ENCODE measurements around the gene RPS5.
A peak's percentile ranks its signal among the peaks of the same experiment; 100 is the strongest.

RPS5 gene

DNA sequence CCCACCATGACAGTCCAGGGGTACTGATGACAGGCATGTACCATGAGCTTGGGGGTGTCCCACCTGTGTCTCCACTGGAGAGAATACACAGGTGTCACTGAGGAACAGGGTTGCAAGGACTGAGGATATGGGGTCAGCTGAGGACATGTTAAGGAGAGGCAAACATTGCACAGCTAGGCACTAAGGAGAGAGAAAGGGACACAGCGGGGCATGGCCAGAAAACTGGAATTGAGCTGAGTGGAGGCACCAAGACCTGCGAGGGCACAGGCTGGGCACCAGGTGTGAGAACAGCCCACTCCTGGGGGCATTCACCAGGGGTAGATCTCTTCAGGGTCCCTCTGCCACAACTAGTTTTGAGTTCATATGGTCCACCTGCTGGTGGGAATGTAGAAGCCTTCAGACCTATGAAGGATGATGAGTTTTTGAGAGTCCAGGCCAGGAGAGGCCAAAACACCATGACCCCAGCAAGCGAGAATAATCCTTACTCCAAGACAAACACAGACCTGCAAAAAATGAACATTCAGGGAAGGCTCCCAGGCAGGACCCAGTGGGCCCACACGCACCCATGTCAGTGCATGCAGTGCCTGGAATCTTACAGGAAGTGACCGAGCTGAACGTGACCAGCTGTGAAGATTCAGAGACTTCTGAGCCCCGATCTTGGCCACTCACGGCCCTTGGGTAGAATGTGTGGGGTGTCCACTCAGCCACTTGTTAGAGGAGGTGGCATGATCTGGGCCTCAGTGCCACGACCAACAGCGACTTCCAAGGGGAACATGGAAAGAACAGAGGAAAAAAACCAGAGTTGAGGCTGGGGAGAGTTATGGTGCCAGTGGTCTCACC lies 20.0 kb downstream of the RPS5 start:
- Histone ChIP-seq H3K27ac (ENCODE audit: low read depth, low read length) (peak overlapping the region; percentile 91), H3K4me3 (ENCODE audit: low read depth in 1 of 5, low read length in 5 of 5) (peak overlapping the region; percentile 71 to 96 (median 91)), H3K4me1 (ENCODE audit: control insufficient read depth in 5 of 5, insufficient read depth in 5 of 5, low read length in 5 of 5) (peaks cover 10 to 34% (median 31%) of the 10 kb centered on the region in 5 donors), H3K27me3 (ENCODE audit: control insufficient read depth in 5 of 5, insufficient read depth in 4 of 5, low read length in 5 of 5) (no peaks in the 10 kb centered on the region), H3K36me3 (ENCODE audit: control insufficient read depth in 5 of 5, insufficient read depth in 5 of 5, low read length in 5 of 5) (no peaks in the 10 kb centered on the region), H3K9ac (ENCODE audit: low read length in 5 of 5) (peak overlapping the region in 4 of 5 donors; percentile 85 to 95 (median 88)), H3K9me3 (ENCODE audit: control insufficient read depth in 5 of 5, low read length in 5 of 5) (no peaks in the 10 kb centered on the region)

DNA sequence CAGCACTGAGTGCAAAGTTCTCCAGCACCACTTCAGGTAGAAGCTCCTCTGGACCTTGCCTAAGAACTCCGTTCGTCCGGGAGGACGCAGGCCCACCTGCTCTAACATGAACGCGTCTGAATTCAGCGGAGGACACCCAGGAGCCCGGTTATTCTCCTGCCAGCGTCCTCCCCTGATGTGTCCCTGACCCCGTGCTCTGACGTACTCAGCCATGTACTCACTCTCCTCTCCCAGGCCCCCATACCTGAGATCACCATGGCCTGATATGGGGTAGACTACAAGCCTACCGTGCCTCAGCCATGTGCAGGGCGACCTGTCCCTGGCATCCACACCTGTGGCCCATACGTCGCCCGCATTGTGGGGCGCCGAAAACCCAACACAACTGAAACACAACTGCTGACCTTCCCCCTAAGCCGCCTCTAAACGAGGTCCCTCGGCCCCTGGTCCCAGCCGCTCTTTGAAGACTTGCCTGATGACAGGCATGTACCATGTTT lies 20.6 kb downstream of the RPS5 start:
- Histone ChIP-seq H3K4me1 (ENCODE audit: control insufficient read depth in 5 of 5, insufficient read depth in 5 of 5, low read length in 5 of 5) (peaks cover 10 to 31% (median 28%) of the 10 kb centered on the region in 5 donors), H3K4me3 (ENCODE audit: low read depth in 1 of 5, low read length in 5 of 5) (peak overlapping the region; percentile 71 to 96 (median 91)), H3K36me3 (ENCODE audit: control insufficient read depth in 5 of 5, insufficient read depth in 5 of 5, low read length in 5 of 5) (no peaks in the 10 kb centered on the region), H3K9ac (ENCODE audit: low read length in 5 of 5) (peak overlapping the region; percentile 68 to 95 (median 86)), H3K9me3 (ENCODE audit: control insufficient read depth in 5 of 5, low read length in 5 of 5) (no peaks in the 10 kb centered on the region), H3K27ac (ENCODE audit: low read depth, low read length) (peak overlapping the region; percentile 91), H3K27me3 (ENCODE audit: control insufficient read depth in 5 of 5, insufficient read depth in 4 of 5, low read length in 5 of 5) (no peaks in the 10 kb centered on the region)

DNA sequence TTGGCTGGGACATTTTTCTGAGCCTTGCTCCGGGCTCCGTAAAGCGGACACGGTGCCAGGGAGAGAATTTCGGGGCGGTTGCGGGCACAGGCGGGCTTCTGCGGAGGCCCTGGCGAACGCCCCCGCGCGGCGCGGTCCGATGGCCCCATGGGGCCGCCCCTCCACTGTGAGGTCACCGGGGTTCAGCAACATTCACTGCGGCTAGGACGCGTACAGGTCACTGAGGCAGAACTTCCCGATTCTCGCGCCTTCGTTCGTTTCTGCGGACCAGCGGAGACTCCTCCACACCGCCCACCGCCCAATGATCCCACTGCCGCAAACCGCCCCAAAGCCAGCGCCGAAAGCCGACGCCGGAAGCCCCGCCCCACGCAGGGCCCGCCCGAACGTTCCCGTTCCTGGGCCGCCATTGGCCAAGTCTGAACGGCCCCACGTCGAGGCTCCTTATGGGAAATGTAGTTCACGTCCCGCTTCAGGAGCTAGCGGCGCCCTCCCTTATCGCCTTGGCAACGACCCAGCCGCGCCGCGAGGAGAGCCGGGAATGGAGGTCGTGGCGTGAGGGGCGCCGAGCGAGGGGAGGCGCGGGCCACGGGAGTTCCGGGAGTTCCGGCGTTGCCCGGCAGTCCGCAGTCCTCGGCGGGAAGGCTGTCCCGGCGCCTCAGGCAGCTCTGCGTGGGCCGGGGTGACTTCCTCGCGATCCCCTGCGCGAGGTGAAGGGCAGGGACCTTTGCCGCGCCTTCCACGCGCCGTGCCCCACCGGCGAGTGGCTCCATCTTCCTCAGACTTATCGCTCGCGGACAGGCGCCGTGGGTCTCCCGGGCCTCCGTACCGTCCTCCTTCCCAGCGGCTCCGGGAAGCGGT lies 21.3 kb downstream of the RPS5 start, which contains the start of gene ZNF584:
Gene ZNF584, plus strand, starts transcription at position 498 of the 858 bp plus-strand sequence. CDS start 499 bp downstream, outside the sequence.
- H3K9ac ChIP-seq (ENCODE audit: low read length in 5 of 5), result peak within 1 kb of the TSS; percentile 71 to 95 (median 86)
- H3K36me3 ChIP-seq (ENCODE audit: control insufficient read depth in 5 of 5, insufficient read depth in 5 of 5, low read length in 5 of 5), result no peaks in the 10 kb centered on the region
- peak within 1 kb of the TSS; percentile 82 to 96 (median 91) for H3K4me3 ChIP-seq (ENCODE audit: low read depth in 1 of 5, low read length in 5 of 5)
- H3K27ac ChIP-seq (ENCODE audit: low read depth, low read length), result peak within 1 kb of the TSS; percentile 91
- peaks cover 10 to 31% (median 28%) of the 10 kb centered on the region in 5 donors for H3K4me1 ChIP-seq (ENCODE audit: control insufficient read depth in 5 of 5, insufficient read depth in 5 of 5, low read length in 5 of 5)
- H3K27me3 ChIP-seq (ENCODE audit: control insufficient read depth in 5 of 5, insufficient read depth in 4 of 5, low read length in 5 of 5), result no peaks in the 10 kb centered on the region
- H3K9me3 ChIP-seq (ENCODE audit: control insufficient read depth in 5 of 5, low read length in 5 of 5), result no peaks in the 10 kb centered on the region

DNA sequence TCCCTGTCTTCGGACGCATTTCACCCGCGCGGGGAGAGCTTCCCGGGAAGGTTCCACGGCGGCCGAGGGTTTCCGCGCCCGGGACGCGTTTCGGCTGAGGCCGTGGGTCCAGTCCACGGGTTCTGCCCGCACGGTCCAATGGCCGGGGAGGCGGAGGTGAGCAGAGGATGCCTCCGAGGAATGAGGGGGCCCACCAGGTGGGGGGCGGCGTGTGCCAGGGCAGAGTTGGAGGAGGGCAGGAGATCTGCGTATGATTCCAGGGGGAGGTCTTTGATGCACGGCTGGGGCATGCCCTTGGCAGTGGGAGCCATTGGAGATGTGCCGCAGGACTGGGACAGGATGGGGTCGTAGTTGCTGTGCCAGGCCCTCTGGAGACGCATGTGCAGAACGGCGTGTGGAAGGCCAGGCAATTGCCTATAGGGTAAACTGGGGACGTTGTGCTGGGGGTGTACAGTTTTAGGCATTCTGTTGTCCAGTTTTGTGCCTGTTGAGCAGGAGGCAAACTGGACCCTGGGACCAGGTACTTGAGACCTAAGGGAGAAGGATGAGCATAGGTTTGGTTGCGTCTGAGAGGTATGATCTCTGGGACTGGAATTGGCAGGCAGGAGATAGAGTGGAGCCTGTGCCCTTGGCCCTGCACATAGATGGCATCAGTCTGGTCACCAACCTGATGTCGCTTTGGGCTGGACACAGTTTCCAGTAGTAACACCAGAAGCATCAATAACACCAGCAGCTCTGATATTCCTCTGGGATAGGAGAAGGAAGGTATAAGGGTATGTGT lies 22.1 kb downstream of the RPS5 start:
- H3K4me3 ChIP-seq (ENCODE audit: low read depth in 1 of 5, low read length in 5 of 5), result peak overlapping the region; percentile 82 to 96 (median 91)
- peak overlapping the region; percentile 71 to 95 (median 86) for H3K9ac ChIP-seq (ENCODE audit: low read length in 5 of 5)
- H3K36me3 ChIP-seq (ENCODE audit: control insufficient read depth in 5 of 5, insufficient read depth in 5 of 5, low read length in 5 of 5), result no peaks in the 10 kb centered on the region
- H3K9me3 ChIP-seq (ENCODE audit: control insufficient read depth in 5 of 5, low read length in 5 of 5), result no peaks in the 10 kb centered on the region
- peaks cover 10 to 31% (median 28%) of the 10 kb centered on the region in 5 donors for H3K4me1 ChIP-seq (ENCODE audit: control insufficient read depth in 5 of 5, insufficient read depth in 5 of 5, low read length in 5 of 5)
- no peaks in the 10 kb centered on the region for H3K27me3 ChIP-seq (ENCODE audit: control insufficient read depth in 5 of 5, insufficient read depth in 4 of 5, low read length in 5 of 5)
- peak overlapping the region; percentile 91 for H3K27ac ChIP-seq (ENCODE audit: low read depth, low read length)

DNA sequence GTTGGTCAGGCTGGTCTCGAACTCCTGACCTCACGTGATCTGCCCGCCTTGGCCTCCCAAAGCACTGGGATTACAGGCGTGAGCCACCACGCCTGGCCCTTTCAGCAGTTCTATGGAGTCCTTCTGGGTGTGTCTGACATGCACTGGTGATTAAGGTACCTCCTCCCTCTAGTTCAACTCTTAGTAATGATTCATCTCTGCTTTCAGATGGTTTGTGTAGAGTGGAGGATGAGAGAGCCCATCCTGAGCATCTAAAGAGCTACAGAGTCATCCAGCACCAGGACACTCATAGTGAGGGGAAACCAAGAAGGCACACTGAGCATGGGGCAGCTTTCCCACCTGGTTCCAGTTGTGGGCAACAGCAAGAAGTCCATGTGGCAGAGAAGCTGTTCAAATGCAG lies 29.5 kb downstream of the RPS5 start:
- Histone ChIP-seq H3K4me1 (ENCODE audit: control insufficient read depth in 5 of 5, insufficient read depth in 5 of 5, low read length in 5 of 5) (peaks cover 0 to 3% (median 0%) of the 10 kb centered on the region in 5 donors), H3K9ac (ENCODE audit: low read length in 5 of 5) (no peak overlapping the region), H3K27me3 (ENCODE audit: control insufficient read depth in 5 of 5, insufficient read depth in 4 of 5, low read length in 5 of 5) (no peaks in the 10 kb centered on the region), H3K9me3 (ENCODE audit: control insufficient read depth in 5 of 5, low read length in 5 of 5) (peaks cover 0 to 8% (median 0%) of the 10 kb centered on the region in 5 donors), H3K36me3 (ENCODE audit: control insufficient read depth in 5 of 5, insufficient read depth in 5 of 5, low read length in 5 of 5) (peaks cover 4 to 40% (median 33%) of the 10 kb centered on the region in 5 donors), H3K4me3 (ENCODE audit: low read depth in 1 of 5, low read length in 5 of 5) (no peak overlapping the region), H3K27ac (ENCODE audit: low read depth, low read length) (no peak overlapping the region)

DNA sequence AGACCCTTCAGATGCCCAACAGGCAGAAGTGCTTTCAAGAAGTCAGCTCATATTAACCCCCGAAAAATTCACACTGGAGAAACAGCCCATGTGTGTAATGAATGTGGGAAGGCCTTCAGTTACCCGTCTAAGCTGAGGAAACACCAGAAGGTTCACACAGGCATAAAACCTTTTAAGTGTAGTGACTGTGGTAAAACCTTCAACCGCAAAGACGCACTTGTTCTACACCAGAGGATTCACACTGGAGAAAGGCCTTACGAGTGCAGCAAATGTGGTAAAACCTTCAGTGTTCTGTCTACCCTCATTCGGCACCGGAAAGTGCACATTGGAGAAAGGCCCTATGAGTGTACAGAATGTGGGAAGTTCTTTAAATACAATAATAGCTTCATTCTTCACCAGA lies 30.0 kb downstream of the RPS5 start:
- H3K36me3 ChIP-seq (ENCODE audit: control insufficient read depth in 5 of 5, insufficient read depth in 5 of 5, low read length in 5 of 5), result peaks cover 4 to 40% (median 36%) of the 10 kb centered on the region in 5 donors
- no peaks in the 10 kb centered on the region for H3K27me3 ChIP-seq (ENCODE audit: control insufficient read depth in 5 of 5, insufficient read depth in 4 of 5, low read length in 5 of 5)
- H3K4me1 ChIP-seq (ENCODE audit: control insufficient read depth in 5 of 5, insufficient read depth in 5 of 5, low read length in 5 of 5), result peaks cover 0 to 3% (median 0%) of the 10 kb centered on the region in 5 donors
- no peak overlapping the region for H3K4me3 ChIP-seq (ENCODE audit: low read depth in 1 of 5, low read length in 5 of 5)
- peaks cover 0 to 8% (median 0%) of the 10 kb centered on the region in 5 donors for H3K9me3 ChIP-seq (ENCODE audit: control insufficient read depth in 5 of 5, low read length in 5 of 5)
- no peak overlapping the region for H3K27ac ChIP-seq (ENCODE audit: low read depth, low read length)
- H3K9ac ChIP-seq (ENCODE audit: low read length in 5 of 5), result peak overlapping the region in 1 of 5 donors; percentile 42

DNA sequence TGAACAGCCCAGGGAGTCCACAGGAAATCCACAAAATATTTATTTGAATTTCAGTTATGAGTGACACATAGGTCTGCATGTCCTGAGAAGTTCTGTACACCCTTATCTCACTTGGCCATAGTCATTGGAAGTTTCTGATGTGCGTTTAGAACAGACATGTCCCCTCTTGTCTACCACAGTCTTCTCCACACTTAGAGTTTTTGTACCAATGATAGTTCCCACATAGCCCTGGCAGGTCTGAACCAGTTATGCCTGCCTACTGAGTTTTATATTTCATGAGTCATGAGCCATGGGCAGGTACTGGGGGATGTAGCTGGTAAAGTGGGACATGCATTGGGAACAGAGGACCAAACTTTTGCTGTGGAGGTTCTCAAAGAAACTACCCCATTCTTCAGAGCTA lies 41.5 kb downstream of the RPS5 start:
- H3K9ac ChIP-seq (ENCODE audit: low read length in 5 of 5), result no peak overlapping the region
- H3K9me3 ChIP-seq (ENCODE audit: control insufficient read depth in 5 of 5, low read length in 5 of 5), result peaks cover 47 to 68% (median 61%) of the 10 kb centered on the region in 5 donors
- no peak overlapping the region for H3K27ac ChIP-seq (ENCODE audit: low read depth, low read length)
- H3K4me3 ChIP-seq (ENCODE audit: low read depth in 1 of 5, low read length in 5 of 5), result peak overlapping the region in 3 of 5 donors; percentile 6 to 37 (median 12)
- peaks cover 0 to 4% (median 0%) of the 10 kb centered on the region in 5 donors for H3K27me3 ChIP-seq (ENCODE audit: control insufficient read depth in 5 of 5, insufficient read depth in 4 of 5, low read length in 5 of 5)
- peaks cover 4 to 25% (median 6%) of the 10 kb centered on the region in 5 donors for H3K36me3 ChIP-seq (ENCODE audit: control insufficient read depth in 5 of 5, insufficient read depth in 5 of 5, low read length in 5 of 5)
- H3K4me1 ChIP-seq (ENCODE audit: control insufficient read depth in 5 of 5, insufficient read depth in 5 of 5, low read length in 5 of 5), result peaks cover 0 to 4% (median 0%) of the 10 kb centered on the region in 5 donors

DNA sequence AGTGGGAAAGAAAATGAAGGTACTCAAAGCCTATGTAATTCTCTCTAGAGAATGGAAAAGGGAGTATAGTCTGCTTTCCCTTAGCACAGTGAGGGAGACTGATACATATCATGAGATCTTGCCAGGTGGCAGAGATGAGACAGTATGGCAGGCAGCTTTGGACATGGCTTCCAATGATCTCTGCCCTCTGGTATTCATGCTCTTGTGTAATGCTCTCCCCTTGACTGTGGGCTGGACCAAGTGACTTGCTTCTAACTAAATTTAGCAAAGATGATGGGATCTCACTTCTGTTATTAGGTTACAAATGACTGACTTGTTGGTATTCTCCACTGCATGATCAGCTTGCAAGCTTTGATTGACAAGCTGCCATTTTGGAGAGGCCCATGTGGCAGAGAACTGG lies 42.7 kb downstream of the RPS5 start:
- H3K27ac ChIP-seq (ENCODE audit: low read depth, low read length), result no peak overlapping the region
- H3K4me1 ChIP-seq (ENCODE audit: control insufficient read depth in 5 of 5, insufficient read depth in 5 of 5, low read length in 5 of 5), result peaks cover 0 to 12% (median 0%) of the 10 kb centered on the region in 5 donors
- peaks cover 15 to 36% (median 17%) of the 10 kb centered on the region in 5 donors for H3K36me3 ChIP-seq (ENCODE audit: control insufficient read depth in 5 of 5, insufficient read depth in 5 of 5, low read length in 5 of 5)
- peaks cover 59 to 79% (median 72%) of the 10 kb centered on the region in 5 donors for H3K9me3 ChIP-seq (ENCODE audit: control insufficient read depth in 5 of 5, low read length in 5 of 5)
- H3K27me3 ChIP-seq (ENCODE audit: control insufficient read depth in 5 of 5, insufficient read depth in 4 of 5, low read length in 5 of 5), result peaks cover 0 to 9% (median 0%) of the 10 kb centered on the region in 5 donors
- peak overlapping the region in 4 of 5 donors; percentile 13 to 59 (median 49) for H3K4me3 ChIP-seq (ENCODE audit: low read depth in 1 of 5, low read length in 5 of 5)
- no peak overlapping the region for H3K9ac ChIP-seq (ENCODE audit: low read length in 5 of 5)

DNA sequence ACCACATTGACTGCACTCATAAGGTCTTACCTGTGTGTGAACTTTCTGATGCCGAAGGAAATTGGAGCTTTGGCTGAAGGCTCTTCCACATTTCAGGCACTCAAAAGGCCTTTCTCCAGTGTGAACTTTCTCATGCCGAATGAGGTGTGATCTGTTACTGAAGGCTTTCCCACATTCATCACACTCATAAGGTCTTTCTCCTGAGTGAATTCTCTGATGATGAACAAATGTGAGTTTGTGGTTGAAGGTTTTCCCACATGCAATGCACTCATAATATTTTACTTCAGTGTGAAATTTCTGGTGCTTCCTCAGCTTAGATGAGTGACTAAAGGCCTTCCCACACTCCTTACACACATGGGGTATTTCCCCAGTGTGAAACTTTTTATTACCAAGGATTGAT lies 47.1 kb downstream of the RPS5 start:
- Histone ChIP-seq H3K27ac (ENCODE audit: low read depth, low read length) (no peak overlapping the region), H3K9ac (ENCODE audit: low read length in 5 of 5) (peak overlapping the region in 1 of 5 donors; percentile 43), H3K36me3 (ENCODE audit: control insufficient read depth in 5 of 5, insufficient read depth in 5 of 5, low read length in 5 of 5) (peaks cover 30 to 61% (median 45%) of the 10 kb centered on the region in 5 donors), H3K4me3 (ENCODE audit: low read depth in 1 of 5, low read length in 5 of 5) (peak overlapping the region; percentile 23 to 59 (median 49)), H3K4me1 (ENCODE audit: control insufficient read depth in 5 of 5, insufficient read depth in 5 of 5, low read length in 5 of 5) (peaks cover under 1 to 14% (median 4%) of the 10 kb centered on the region in 5 donors), H3K9me3 (ENCODE audit: control insufficient read depth in 5 of 5, low read length in 5 of 5) (peaks cover 74 to 90% (median 83%) of the 10 kb centered on the region in 5 donors), H3K27me3 (ENCODE audit: control insufficient read depth in 5 of 5, insufficient read depth in 4 of 5, low read length in 5 of 5) (peaks cover 0 to 9% (median 0%) of the 10 kb centered on the region in 5 donors)
